GM13977 (cell line): ENCODE measurements around the gene TTC28.
"Not testable (repeated sequence)": the region's sequence is repeated elsewhere in the genome, so short reads cannot be mapped to it uniquely, and the experiment has no call there.

Experiments
- DNase-seq: peaks from one replicate; pipeline ENCODE4 v3.0.0; 2012; ENCODE audit warnings: low spot score
- in situ Hi-C: fragments of 300-500 bp; cut with MboI; formaldehyde crosslinking; loops from one replicate; pipeline ENCODE4 v1.12.0; 2022; ENCODE audit warnings: low sequenced_read_pairs, low pct_unique_long_range_greater_than_20kb, mixed read lengths, inconsistent platforms; ENCODE audit not compliant: unreplicated experiment
- TF ChIP-seq, protein P1 (sequence below): IDR thresholded peaks from 2 replicates; pipeline ENCODE4 v1.5.1; 2012; ENCODE audit warnings: mild to moderate bottlenecking, control low read depth; ENCODE audit not compliant: insufficient read depth; ENCODE audit errors: extremely low read depth, missing control alignments

The TTC28 gene

DNA sequence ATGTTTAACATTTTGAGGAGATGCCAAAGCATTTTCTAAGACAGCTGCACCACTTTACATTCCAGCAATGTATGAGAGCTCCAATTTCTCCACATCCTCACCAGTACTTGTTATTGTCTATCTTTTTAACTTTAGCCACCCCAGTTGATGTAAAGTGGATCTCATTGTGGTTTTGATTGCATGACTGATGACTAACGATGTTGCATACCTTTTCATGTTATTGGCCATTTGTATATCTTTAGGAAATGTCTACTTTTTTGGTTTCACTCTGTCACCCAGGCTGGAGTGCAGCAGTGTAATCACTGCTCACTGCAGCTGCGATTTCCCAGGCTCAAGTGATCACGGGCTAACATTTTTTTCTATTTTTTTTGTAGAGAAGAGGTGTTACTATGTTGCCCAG is 8.9 kb downstream of the TTC28 start:
- in situ Hi-C loops, result no loop called here
- no peak for DNase-seq
- TF ChIP-seq, protein P1, sequence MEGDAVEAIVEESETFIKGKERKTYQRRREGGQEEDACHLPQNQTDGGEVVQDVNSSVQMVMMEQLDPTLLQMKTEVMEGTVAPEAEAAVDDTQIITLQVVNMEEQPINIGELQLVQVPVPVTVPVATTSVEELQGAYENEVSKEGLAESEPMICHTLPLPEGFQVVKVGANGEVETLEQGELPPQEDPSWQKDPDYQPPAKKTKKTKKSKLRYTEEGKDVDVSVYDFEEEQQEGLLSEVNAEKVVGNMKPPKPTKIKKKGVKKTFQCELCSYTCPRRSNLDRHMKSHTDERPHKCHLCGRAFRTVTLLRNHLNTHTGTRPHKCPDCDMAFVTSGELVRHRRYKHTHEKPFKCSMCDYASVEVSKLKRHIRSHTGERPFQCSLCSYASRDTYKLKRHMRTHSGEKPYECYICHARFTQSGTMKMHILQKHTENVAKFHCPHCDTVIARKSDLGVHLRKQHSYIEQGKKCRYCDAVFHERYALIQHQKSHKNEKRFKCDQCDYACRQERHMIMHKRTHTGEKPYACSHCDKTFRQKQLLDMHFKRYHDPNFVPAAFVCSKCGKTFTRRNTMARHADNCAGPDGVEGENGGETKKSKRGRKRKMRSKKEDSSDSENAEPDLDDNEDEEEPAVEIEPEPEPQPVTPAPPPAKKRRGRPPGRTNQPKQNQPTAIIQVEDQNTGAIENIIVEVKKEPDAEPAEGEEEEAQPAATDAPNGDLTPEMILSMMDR, result no peak

DNA sequence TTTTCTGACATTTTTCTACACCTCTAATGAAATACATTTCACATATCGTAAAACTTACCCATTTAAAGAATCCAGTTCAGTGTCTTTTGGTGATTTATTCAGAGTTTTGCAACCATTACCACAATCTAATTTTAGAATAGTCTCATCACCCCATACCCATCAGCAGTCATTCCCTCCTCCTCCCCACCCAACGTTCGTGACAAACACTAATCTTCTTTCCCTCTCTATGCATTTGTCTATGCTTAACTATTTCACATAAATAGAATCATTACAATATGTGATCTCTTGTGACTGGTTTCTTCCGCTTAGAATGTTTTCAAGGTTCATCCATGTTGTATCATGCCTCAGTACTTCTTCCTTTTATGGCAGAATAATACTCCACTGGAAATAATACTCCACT is 9.5 kb downstream of the TTC28 start:
- in situ Hi-C loops, result no loop called here
- TF ChIP-seq, protein P1, result no peak
- no peak for DNase-seq

DNA sequence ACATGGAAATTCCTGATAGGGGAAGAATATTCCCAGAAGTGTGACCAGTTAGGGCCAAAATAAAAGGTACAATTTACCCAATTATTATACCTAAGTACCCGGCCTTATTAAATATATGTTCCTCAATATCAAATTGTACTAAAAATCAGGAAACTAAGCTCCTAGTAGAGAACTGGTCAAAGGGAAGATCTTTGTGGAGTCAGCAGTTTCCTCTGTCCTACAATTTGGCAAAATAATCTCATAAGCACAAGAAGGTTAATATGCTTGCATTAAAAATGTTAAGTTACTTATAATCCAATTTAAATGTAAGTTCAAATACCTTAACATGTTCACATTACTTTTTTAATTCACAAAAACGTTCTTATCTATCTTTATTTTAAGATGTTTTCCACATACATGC is 10.3 kb downstream of the TTC28 start:
- no peak for DNase-seq
- TF ChIP-seq, protein P1, result no peak
- in situ Hi-C loops, result no loop called here

DNA sequence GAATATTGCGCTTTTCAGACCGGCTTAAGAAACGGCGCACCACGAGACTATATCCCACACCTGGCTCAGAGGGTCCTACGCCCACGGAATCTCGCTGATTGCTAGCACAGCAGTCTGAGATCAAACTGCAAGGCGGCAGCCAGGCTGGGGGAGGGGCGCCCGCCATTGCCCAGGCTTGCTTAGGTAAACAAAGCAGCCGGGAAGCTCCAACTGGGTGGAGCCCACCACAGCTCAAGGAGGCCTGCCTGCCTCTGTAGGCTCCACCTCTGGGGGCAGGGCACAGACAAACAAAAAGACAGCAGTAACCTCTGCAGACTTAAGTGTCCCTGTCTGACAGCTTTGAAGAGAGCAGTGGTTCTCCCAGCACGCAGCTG is 16.1 kb downstream of the TTC28 start:
- DNase-seq, in situ Hi-C loops: not testable (repeated sequence)

DNA sequence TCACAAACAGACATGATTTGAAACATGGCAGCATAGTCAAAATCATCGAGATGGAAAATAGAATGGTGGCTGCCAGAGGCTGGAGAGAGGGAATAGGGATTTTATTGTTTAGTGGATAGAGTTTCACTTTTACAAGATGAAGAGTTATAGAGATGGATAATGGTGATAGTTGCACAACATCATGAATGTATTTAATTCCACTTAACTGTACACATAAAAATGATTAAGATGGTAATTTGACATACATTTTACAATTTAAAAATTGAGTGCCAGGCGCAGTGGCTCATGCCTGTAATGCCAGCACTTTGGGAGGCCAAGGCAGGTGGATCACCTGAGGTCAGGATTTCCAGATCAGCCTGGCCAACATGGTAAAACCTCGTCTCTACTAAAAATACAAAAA is 21.2 kb downstream of the TTC28 start:
- in situ Hi-C loops, result no loop called here
- TF ChIP-seq, protein P1, result no peak
- no peak for DNase-seq

DNA sequence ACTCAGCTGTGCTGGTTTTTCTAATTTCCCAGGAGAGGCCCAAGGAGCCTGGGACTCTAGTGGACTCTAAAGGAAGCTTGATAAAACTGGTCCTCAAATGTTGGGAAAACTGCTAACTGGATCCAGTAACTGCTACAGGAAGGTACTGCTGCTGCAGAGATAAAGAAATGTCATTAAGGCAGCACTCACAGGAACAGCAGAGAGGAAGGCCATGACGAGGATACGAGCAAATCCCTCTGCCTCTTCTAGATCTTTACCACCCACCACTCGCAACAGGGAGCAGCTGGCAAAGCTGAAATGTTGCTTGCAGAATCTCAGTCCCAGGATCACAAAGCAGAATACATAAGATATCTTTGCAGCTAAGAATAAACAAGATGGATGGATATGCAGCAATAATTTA is 23.5 kb downstream of the TTC28 start:
- no peak for DNase-seq
- in situ Hi-C loops, result no loop called here
- TF ChIP-seq, protein P1, result no peak

DNA sequence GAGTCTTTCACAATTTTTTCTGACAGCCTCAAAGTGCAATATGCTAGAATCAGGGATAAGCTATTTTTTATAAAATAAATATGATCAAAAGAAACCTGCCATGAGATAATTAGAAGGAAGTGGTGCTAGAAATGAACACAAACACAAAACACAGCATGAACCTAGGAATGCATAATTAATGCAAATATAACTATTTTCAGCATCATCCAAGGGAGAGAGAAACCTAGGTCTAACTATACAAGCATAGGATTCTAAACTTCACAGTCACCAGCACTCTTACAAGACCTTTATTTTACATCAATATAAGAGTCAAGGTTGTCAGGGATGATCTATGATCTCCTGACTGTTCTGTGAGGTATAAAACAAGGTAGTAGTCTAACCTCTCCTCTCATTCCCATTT is 29.2 kb downstream of the TTC28 start:
- in situ Hi-C loops, result no loop called here
- TF ChIP-seq, protein P1, result no peak
- no peak for DNase-seq
